SJCRH30 (cell line): ENCODE results near the gene JUP. TPM values are rescaled to one million over a fixed set of nuclear protein-coding genes. Genes with fewer than 3 reads are reported as not detected.
A peak's percentile ranks its signal among the peaks of the same experiment; 100 is the strongest.

ENCODE experiments used
- DNase-seq, 2 experiments: peaks; one replicate each; pipeline ENCODE4 v3.0.0-alpha.2; 2015 to 2020
- H3K27ac ChIP-seq: fragments of 250-450 bp; sonication (Bioruptor Pico); 2 replicates; pipeline ENCODE4 v1.5.1; 2020; ENCODE audit warnings: mild to moderate bottlenecking, moderate library complexity
- H3K27me3 ChIP-seq: fragments of 250-450 bp; sonication (Bioruptor Pico); 2 replicates; pipeline ENCODE4 v1.5.1; 2020; ENCODE audit warnings: mild to moderate bottlenecking, moderate library complexity
- H3K36me3 ChIP-seq: fragments of 250-450 bp; sonication (Bioruptor Pico); 2 replicates; pipeline ENCODE4 v1.5.1; 2020; ENCODE audit warnings: mild to moderate bottlenecking, moderate library complexity
- H3K4me1 ChIP-seq: fragments of 250-450 bp; sonication (Bioruptor Pico); 2 replicates; pipeline ENCODE4 v1.5.1; 2020; ENCODE audit warnings: mild to moderate bottlenecking, moderate library complexity
- H3K4me3 ChIP-seq: fragments of 250-450 bp; sonication (Bioruptor Pico); 2 replicates; pipeline ENCODE4 v1.5.1; 2020; ENCODE audit warnings: mild to moderate bottlenecking, moderate library complexity
- H3K9me3 ChIP-seq: fragments of 250-450 bp; sonication (Bioruptor Pico); replicated peaks from 2 replicates; pipeline ENCODE4 v1.5.1; 2020; ENCODE audit warnings: mild to moderate bottlenecking, moderate library complexity
- total RNA-seq: library from RNA; depleted of rRNA; stranded (reverse); fragments of >200 nt; shearing (Covaris generic); gene quantifications from 2 replicates; pipeline ENCODE4 v1.2.3, GENCODE V29; 2014; rRNA removed

The JUP gene
- total RNA-seq, 1 experiment from 2014 or later = 1.7 TPM

DNA sequence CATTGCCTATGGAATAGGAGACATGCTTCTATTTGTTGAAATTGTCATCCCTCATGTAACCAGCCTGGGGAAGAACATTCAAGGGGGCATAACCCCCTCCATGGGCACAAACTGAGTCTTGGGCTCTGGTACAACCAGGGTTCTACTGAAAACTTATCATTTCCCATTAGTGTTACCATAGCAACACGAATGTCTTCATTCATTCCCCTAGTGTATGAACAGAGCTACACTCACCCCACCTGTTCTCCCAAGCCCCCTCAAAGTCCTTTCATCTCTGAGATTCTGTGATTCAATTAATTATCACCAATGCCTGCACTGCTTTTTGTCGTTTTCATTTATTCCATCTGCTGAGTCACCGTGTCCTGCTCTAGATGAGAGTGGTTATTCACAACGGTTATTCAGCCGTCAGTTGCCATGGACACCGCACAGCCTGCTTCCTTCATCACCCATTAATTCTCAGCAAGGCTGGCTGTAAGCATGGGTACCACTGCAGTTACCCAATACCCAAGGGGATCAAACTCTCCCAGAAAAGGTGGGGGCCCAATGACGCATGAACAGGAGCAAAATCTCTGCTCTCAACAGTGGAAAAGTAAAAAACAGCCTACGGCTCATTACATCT lies 75.9 kb downstream of the JUP start:
- no peaks in the 10 kb centered on the region for H3K9me3 ChIP-seq
- H3K4me1 ChIP-seq = peaks cover 4% of the 10 kb centered on the region

DNA sequence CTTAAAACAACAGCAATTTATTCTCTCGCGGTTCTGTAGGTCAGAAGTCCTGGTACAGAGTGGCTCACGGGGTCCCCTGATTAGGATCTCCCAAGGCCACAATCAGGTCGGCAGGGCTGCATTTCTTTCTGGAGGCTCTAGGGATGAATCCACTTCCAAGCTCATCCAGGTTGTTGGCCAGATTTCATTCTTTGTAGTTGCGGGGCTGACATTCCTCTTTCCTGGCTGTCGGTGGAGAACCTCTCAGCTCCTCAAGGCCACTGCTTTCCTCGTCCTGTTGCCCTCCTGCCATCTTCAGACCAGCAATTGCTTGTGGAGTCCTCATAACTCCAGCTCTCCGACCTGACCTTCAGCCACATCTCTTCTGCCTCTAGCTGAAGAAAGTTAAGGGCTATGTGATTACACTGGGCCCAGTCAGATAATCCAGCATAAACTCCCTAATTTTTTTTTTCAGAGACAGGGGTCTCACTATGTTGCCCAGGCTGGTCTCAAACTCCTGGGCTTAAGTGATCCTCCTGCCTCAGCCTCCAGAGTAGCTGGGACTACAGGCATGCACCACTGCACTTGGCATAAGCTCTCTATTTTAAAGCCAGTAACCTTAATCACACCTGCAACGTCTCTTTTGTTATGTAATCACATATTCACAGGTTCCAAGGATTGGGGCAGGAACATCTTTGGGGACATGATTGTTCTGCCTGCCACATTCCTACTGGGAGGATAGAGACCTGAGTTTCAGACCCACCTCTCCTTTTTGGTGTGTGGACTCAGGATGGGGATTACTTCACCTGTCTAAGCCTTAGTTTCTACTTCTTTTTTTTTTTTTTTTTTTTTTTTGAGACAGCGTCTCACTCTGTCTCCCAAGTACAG lies 78.5 kb downstream of the JUP start:
- no peak overlapping the region for H3K27ac ChIP-seq
- DNase-seq = no peak
- H3K4me1 ChIP-seq = peaks cover 11% of the 10 kb centered on the region
- H3K4me3 ChIP-seq = no peak overlapping the region
- no peaks in the 10 kb centered on the region for H3K36me3 ChIP-seq
- H3K27me3 ChIP-seq = no peaks in the 10 kb centered on the region; the same call in 1 of the 2 replicates
- no peaks in the 10 kb centered on the region for H3K9me3 ChIP-seq

More for the DNA sequence above, 75.9 kb downstream of the JUP start:
- no peak for DNase-seq
- Histone ChIP-seq H3K4me3 (no peak overlapping the region), H3K36me3 (no peaks in the 10 kb centered on the region), H3K27ac (no peak overlapping the region), H3K27me3 (no peaks in the 10 kb centered on the region; the same call in 1 of the 2 replicates)

DNA sequence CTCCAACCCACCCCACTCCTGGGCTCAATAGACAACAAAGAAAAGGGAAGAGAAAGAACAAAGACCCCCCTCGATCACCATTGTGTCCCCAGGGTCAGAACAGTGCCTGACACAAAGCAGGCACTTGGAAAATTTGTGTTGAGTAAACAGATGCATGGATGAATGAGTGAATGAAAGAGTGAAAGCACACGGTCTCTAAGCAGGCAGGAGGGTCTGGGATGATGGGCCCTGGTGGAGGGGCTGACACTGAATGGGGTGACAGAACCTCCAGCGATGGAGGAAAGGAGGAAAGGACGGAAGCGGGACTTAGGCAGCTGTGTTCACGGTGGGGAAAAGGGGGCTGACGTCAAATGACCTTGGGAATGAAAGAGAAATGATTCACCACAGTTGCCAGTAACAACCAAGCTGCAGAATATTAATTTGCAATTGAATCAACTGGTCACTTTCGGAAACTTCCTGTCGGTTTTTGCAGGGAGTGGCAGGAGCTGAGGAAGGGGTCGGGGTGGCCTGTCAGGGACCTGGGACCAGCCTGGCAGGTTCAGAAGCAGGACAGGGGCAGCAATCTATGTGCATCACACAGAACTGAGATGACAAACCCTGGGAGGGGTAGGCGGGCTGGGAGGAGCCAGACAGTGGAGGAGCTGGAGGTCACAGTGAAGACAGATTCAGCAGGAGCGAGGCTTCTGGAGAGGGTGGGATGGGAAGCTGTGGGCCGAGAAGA lies 81.1 kb downstream of the JUP start:
- Histone ChIP-seq H3K9me3 (no peaks in the 10 kb centered on the region), H3K27me3 (no peaks in the 10 kb centered on the region; the same call in 1 of the 2 replicates), H3K4me3 (0 out of 2 replicates have a peak overlapping the region, but pooled peaks have one; percentile 1), H3K4me1 (peaks cover 11% of the 10 kb centered on the region), H3K27ac (no peak overlapping the region), H3K36me3 (no peaks in the 10 kb centered on the region)
- peak in 1 of 2 experiments; percentile 37 for DNase-seq

Other genes with a start within 250 kb of the JUP start
- not detected in 2 replicates for gene KRT9, start 214.7 kb downstream of the JUP start, total RNA-seq
- not detected in 2 replicates for gene KRT14, start 199.8 kb downstream of the JUP start, total RNA-seq
- 0.08 TPM in 1 of 2 replicates, not detected in the other for gene KRT16, start 173.9 kb downstream of the JUP start, total RNA-seq
- gene KRT17, start 162.1 kb downstream of the JUP start, total RNA-seq = 134 and 149 TPM in 2 replicates
- gene EIF1, start 97.8 kb downstream of the JUP start, total RNA-seq = 107 and 142 TPM in 2 replicates
- gene GAST, start 74.4 kb downstream of the JUP start, total RNA-seq = not detected in 2 replicates
- gene HAP1, start 52.1 kb downstream of the JUP start, total RNA-seq = 0.08 and 0.10 TPM in 2 replicates
- gene P3H4, start 25.2 kb upstream of the JUP start, total RNA-seq = 15.7 and 16.9 TPM in 2 replicates
- 61.4 and 72.2 TPM in 2 replicates for gene FKBP10, start 26.3 kb upstream of the JUP start, total RNA-seq
- 115 and 120 TPM in 2 replicates for gene NT5C3B, start 49.5 kb upstream of the JUP start, total RNA-seq
- not detected in 2 replicates for gene KLHL10, start 51.1 kb upstream of the JUP start, total RNA-seq
- gene KLHL11, start 78.7 kb upstream of the JUP start, total RNA-seq = 22.4 and 23.8 TPM in 2 replicates
- 137 and 141 TPM in 2 replicates for gene ACLY, start 132.2 kb upstream of the JUP start, total RNA-seq
- 0.15 and 0.24 TPM in 2 replicates for gene ODAD4, start 143.9 kb upstream of the JUP start, total RNA-seq
- 101 and 105 TPM in 2 replicates for gene CNP, start 180.1 kb upstream of the JUP start, total RNA-seq
- gene DNAJC7, start 230.7 kb upstream of the JUP start, total RNA-seq = 103 and 104 TPM in 2 replicates
- gene NKIRAS2, start 233.4 kb upstream of the JUP start, total RNA-seq = 80.3 and 81.6 TPM in 2 replicates